HG02763 (cell line): ENCODE results near the gene DHRS7B.
"Not testable (repeated sequence)": the region's sequence is repeated elsewhere in the genome, so short reads cannot be mapped to it uniquely, and the experiment has no call there.

ENCODE experiments used
- ATAC-seq: cut with Tn5 transposase; IDR thresholded peaks from one replicate; pipeline ENCODE4 v1.9.1; 2021; ENCODE audit warnings: mild to moderate bottlenecking, moderate library complexity; ENCODE audit not compliant: unreplicated experiment

The DHRS7B gene, protein sequence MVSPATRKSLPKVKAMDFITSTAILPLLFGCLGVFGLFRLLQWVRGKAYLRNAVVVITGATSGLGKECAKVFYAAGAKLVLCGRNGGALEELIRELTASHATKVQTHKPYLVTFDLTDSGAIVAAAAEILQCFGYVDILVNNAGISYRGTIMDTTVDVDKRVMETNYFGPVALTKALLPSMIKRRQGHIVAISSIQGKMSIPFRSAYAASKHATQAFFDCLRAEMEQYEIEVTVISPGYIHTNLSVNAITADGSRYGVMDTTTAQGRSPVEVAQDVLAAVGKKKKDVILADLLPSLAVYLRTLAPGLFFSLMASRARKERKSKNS

DNA sequence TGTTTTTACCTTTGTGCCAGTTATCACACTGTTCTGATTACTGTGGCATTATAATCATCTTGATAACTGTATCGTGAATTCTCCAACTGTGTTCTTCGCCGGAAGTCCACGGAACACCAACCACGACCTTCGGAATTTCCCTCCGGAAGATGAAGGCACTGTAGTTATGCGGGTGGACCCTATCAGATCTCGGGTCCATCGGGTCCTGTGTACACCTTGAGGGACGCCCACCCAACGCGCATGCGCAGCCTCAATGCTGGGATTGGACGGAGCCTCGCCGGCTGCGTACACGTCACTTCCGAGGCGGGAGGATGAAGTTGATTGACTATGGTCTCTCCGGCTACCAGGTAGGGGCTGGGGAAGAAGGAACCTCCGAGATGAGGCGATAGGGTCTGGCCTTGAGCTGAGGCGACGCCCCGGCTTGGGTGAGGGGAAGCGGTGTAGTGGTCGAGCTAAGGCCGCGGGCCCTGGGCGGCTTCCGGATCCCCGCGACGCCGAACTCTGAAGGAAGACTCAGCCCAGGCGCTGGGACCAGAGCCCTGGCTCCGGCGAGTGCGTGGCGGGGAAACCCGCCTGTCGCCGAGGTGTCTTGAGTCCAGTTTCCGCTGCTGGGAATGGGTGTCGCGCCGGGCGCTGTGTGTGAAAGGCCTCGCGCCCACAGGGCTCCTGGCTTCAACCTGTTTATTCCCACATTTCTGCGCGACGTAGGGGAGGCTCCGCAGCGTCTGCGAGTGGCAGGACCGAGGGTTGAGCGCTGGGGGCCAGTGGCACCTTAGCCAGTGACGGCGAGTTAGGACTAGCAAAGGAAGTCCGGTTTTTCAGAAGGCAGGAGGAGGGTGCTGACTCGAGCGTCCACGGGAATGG, at the start of gene DHRS7B:
TSS of gene DHRS7B (plus strand) at position 320 of the 864 bp plus-strand sequence. CDS start at position 328, 8 bp downstream.
- ATAC-seq, result peak; percentile 94

DNA sequence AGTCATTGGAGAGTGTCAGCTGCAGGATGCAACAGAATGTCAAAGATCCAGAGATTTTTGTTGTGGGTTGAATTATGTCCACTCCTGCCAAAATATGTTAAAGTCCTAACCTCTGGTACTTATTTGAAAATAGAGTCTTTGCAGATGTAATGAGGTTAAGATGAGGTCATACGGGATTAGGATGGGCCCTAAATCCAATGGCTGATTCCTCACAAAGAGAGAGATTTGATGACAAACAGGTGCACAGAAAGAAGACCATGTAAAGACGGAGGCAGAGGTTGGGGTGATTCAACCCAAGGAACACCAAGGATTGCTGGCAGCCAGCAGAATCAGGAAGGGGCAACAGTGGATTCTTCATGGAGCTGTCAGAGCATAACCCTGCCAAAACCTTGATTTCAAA, 49.5 kb upstream of the DHRS7B start:
- ATAC-seq, result no peak

DNA sequence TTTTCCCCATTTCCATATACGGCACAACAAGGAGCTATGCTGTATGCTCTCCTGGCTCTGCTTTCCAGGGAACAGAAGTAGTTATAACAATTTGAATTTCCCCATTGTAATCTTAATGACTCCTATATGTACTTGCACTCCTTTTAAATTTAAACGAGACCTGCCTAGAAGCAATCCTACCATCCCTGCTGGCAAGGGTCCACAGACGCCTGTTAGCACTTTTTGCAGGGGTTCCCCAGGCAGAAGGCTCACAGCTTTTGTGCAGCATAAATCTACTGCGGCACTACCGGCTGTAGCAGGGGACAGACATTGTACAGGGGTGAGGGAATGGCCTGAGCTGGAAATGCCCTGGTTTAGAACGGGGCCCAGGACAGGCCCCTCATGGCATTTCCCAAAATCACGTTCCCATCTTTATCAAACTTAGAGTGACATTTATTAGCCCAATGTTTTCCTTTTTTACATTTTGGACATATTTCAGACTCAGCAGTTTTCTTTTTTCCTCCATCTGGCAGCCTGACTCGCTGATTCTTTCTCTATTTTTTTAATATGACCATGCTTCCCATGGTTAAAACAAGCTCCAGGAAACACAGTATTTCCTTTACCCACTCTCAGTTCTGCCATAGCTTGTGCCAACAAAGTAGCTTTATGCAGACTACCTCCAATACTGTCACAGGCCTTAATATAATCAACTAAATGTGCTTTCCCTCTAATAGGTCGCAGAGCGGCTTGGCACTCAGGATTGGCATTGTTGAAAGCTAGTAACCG, 48.6 kb upstream of the DHRS7B start:
- ATAC-seq, result no peak

DNA sequence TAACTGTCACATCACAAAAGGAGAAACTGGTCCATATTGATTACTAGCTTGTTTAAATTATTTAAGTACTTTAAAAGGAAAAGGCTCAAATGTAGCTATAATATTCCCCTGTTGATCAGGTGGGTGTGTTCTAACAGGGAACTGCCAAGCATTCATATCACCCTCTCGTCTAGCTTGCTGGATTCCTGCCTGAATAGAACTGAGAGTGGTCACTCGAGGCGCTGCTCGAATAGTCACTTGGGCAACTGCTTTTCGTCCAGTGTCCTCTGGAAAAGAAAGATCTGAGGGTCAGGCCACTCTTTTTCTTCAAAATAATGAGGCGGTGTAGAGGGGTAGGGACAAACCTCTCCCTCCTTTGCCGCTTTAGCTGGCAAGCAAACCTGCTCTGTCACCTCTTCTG, 47.6 kb upstream of the DHRS7B start:
- ATAC-seq, result no peak

DNA sequence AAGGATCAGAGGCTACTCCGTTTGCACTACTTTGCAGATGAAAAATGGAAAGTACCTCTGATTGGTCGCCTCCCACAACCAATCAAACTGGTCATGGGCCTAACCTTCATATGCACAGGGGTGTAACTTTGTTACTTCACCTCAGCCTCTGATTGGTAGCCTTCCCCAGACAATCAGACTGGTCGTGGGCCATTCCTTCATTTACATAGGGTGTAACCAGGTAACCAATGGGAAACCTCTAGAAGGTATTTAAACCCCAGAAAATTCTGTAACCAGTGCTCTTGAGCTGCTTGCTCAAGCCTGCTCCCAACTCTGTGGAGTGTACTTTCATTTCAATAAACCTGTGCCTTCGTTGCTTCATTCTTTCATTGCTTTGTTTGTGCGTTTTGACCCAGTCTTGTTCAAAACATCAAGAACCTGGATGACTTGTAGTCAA, 44.7 kb upstream of the DHRS7B start:
- ATAC-seq, result no peak

DNA sequence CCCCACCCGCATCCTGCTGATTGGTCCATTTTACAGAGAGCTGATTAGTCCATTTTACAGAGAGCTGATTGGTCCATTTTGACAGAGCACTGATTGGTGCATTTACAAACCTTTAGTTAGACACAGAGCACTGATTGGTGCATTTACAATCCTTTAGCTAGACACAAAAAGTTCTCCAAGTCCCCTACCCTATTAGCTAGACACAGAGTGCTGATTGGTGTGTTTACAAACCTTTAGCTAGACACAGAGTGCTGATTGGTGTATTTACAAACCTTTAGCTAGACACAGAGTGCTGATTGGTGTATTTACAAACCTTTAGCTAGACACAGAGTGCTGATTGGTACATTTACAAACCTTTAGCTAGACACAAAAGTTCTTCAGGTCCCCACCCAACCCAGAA, 41.5 kb upstream of the DHRS7B start:
- ATAC-seq, result not testable (repeated sequence)

DNA sequence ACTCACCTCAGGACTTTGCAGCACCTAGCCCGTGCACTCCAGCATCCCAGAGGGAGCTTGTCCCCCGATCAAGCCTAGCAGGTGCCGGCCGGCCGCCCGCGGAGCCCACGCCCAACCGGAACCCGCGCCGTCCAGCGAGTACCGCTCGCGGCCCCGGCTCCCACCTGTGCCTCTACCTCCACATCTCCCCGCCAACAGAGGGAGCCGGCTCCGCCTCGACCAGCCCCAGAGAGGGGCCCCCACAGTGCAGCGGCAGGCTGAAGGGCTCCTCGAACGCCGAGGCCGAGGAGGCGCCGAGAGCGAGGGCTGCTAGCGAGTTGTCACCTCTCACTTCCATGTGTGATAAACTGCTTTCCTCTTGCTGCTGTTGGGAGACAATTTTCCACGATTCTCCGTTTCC, 41.1 kb upstream of the DHRS7B start:
- ATAC-seq, result no peak

DNA sequence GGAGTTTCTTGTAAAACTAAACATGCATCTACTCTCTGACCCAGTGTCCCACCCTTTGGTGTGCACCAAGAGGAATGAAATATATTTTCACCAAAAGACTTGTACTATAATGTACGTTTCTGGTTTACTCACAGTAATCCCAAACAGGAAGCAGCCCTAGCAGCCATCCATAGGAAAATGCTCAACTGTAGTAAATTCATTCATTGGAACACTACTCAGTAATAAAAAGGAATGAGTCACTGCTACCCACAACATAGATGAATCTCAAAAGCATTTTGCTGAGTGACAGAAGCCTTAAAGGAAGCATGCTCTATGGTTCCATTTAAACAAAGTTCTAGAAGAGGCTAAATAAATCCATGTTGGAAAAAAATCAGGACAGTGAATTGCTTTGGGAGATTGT, 37.6 kb upstream of the DHRS7B start:
- no peak for ATAC-seq

DNA sequence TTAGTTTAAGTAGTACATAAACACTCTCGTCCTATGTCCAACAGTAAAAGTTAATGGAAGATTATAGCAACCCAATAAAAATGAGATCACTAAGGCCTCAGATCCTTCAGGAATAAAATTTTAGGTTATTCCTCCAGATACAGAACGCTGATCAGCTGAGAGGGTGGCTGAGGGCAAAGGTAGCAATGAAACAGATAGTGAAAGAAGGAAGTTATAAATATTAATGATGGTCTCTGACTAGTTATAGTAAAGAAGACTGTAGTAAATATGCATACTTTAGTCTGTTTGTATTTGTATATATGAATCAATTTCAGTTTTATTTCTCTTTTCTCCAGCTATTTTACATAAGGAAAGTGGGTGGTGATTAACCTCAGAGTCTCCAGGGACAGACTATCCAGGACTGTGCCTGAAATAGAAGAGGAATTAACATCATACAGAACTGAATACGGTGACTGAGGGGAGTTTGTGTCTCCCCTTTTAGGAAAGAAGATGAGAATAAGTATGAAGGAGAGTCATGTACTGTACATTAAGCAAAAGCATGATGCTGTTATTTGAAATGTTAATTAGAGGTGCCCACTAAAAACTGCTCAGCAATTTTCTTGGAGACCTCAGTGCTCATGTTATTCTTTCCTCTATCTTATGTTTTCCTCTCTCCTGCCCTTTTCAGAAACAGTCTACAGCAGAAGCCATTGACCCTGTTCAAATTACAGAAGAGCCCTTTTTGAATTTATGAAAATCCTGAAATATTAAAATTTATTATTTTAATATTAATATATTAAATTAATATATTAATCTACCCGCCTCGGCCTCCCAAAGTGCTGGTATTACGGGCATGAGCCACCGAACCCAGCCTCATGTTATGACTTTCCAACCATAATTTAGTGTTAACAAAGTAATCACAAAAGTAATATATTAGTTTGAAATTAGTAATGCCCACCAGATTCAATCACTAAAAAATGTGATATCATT, 36.5 kb upstream of the DHRS7B start:
- ATAC-seq, result no peak

DNA sequence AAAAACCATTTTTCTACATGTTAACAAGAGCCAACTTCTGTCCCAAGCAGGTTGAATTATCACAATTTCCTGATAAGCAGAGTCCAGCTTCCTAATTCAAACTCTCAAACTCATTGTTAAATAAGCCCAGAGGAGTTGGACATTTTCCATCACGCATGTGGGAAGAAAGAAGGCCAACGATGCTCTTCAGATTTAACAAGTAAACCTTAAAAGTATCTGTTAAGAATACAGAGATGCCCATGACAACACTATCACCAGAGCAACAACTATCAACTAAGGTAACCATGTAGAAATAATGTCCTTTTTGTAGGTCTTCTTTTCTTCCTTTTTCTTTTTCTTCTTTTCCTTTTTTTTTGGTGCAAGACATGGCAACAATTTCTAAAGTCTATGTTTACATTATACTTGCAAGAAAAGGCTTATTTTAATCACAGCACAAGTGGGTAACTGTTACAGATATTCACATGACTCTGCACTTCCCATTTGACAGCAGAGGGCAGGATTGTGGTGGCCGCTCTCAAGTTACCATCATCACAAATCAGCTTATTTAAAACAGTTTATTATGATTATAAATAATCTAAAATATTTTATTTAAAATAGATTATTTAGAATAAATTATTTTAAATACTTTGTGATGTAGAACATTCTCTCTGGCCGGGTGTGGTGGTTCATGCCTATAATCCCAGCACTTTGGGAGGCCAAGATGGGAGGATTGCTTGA, 35.7 kb upstream of the DHRS7B start:
- no peak for ATAC-seq

DNA sequence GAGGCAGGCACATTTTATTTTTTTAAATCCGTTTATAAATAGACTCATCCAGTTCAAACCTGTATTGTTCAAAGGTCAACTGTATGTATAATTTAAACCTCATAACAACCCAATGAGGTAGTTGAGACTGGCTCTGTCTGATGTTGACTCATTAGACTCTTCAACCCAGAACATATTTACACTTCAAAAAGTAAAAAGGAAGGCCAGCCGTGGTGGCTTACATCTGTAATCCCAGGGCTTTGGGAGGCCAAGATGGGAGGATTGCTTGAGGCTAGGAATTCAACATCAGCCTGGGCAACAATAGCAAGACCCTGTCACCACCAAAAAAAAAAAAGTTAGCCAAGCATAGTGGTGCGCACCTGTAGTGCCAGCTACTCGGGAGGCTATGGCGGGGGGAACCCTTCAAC, 32.5 kb upstream of the DHRS7B start:
- no peak for ATAC-seq

DNA sequence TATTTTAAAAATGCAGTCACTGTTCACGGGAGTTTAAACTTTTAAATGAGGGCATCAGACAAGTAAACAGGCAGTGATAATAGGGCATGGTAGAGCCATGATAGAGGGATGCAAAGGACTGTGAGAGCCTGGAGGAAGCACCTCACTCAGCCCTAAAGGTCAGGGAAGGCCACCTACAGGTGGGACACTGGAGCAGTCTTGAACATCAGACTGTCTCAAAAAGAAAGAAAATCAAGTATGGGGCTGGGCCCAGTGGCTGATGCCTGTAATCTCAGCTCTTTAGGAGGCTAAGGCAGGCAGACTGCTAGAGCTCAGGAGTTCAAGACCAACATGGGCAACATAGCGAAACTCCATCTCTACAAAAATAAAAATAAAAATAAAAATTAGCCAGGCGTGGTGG, 31.0 kb upstream of the DHRS7B start:
- ATAC-seq, result no peak

DNA sequence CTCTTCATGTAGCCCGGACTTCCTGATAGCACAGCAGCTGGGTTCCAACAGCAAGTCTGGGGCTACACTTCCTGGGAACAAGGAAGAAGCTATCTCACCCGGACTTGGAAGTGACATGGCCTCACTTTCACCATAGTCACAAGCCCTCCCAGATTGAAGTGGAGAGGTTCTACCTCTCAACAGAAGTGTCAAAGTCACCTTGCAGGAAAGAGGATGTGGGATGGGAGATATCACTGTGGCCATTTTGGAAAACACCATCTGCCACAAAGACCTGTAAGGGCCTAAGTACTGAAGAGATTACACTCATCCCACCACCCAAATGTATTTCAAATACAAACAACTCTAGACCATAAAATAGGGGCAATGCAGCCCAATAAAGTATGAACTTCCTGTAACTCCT, 29.9 kb upstream of the DHRS7B start:
- ATAC-seq, result no peak

DNA sequence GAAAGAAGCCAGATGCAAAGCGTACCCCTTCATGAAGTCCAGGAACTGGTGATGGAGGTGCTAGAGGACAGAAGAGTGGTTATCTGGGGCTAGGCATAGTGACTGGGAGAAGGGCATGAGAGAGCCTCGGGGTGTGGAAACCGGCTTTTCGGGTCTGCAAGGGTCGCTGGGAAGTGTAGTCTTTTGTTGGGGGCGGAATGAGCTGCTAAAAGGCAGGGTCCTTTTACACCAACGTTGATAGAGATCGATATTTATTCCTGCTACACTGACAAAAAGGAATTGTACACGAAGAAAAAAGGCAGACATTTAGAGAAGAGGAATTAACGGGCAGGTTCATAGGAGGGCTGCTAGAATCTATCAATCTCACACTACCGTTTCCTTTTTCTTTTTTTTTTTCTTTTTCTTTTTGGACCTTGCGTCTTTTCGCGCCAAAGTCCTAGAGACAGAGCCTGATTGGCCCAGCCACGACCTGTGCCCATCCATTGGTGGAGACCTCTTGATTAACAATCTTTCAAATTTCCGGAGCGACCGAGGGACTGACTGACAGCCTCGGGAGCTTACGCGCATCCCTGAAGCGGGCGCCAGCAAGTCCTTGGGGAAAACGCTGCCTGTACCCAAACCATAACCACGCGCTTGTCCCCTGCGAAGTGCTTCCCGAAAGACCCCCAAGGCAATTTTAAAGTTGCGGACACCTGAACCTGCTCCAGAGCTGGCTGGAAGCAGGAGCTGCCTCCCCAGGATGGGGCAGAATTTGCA, 27.7 kb upstream of the DHRS7B start:
- ATAC-seq, result peak; percentile 94

DNA sequence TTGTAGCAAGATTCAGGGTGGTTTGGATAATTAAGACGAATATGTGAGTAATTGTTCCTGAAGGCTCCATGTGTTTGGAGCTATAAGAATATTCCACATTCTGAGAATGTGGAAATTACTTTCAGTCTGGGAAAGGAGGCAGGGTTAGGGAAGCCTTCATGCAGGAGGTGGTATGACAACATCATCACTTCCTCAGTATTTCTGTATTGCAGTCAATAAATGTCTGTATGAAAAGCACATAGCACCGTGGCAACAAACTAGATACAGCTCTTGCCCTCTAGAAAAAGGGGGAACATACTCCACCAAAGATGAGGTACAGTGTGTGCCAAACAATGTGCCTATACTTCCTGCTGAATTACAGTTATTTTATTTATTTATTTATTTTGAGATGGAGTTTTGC, 26.1 kb upstream of the DHRS7B start:
- ATAC-seq, result no peak

DNA sequence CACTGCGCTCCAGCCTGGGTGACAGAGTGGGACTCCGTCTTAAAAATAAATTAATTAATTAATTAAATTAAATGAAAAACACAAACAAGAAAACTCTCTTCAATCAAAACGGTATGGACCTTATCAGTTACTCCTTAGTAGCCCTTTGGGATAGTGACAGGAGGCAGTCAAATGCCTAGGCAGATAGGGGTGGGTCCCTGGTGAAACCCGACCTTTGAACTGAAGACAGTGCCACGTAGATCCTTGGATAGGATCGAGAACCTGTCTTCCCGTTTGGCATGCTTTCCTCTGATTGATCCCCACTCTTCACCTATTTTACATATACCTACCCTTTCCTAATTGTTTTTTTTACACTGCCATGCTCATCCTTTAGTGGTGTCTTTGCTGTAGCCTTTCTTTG, 22.2 kb upstream of the DHRS7B start:
- ATAC-seq, result no peak

DNA sequence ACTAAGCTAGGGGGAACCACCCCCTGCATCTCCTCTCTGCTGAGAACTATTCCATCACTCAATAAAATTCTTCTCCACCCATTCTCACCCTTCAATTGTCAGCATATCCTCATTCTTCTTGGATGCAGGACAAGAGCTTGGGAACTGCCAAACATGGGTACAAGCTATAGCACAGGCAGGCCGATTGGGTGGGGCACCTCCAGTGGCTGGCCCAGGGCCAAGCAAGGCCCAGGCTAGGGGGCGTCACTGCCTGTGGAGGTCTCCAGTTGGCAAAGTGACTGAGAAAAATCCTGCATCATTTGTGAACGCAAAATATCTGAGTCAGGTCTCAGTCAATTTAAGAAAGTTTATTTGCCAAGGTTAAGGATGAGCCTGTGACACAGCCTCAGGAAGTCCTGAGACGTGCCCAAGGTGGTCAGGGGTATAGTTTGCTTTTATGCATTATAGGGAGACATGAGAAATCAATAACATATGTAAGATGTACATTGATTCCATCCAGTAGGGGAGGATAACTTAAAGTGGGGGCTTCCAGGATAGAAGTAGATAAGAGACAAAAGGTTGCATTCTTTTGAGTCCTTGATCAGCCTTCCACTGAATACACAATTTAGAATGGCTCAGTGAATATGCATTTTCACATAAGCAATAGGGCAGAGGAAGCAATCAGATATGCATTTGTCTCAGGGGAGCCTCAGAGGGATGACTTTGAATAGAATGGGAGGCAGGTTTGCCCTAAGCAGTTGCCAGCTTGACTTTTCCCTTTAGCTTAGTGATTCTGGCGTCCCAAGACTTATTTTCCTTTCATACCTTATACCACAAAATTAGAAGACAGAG, 21.5 kb upstream of the DHRS7B start:
- no peak for ATAC-seq

DNA sequence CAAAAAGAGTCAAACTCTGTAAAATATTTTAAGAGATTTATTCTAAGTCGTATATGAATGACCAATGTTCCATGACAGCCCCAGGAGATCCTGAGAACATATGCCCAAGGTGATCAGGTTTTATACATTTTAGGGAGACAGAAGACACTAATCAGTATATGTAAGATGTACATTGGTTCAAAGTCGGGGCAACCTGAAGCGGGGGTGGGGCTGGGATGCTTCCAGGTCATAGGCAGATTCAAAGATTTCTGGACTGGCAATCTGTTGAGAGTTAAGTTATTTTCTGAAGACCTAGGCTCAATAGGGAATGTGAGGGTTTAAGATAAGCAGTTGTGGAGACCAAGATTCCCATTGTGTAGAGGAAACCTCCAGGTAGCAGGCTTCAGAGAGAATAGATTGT, 20.4 kb upstream of the DHRS7B start:
- no peak for ATAC-seq
